WTC11 (cell line): ENCODE data around the gene ELK1. TPM values are rescaled to one million over a fixed set of nuclear protein-coding genes. Genes with fewer than 3 reads are reported as not detected.

ENCODE experiments used
- ATAC-seq: fragments of 200-7000 bp; cut with Tn5 transposase; 2 replicates; pipeline ENCODE4 v1.10.0; 2021; ENCODE audit warnings: mild to moderate bottlenecking, moderate library complexity
- CTCF ChIA-PET: fragments of 300-600 bp; sonication (Branson Sonifier 250); formaldehyde crosslinking; loops from one replicate; lab custom pipeline; 2021; ENCODE audit warnings: antibody characterized with exemption; lab: Charles Lee
- POLR2A ChIA-PET: fragments of 350-600 bp; sonication (Branson Sonifier 250); formaldehyde crosslinking; loops from one replicate; lab custom pipeline; 2021; ENCODE audit warnings: antibody characterized with exemption; lab: Charles Lee
- DNase-seq: peaks from one replicate; pipeline ENCODE4 v3.0.0; 2021; ENCODE audit warnings: low spot score
- H3K27ac Mint-ChIP-seq: 2 replicates; pipeline ENCODE4 v1.8.0; 2021; ENCODE audit warnings: mixed read lengths
- H3K27me3 Mint-ChIP-seq: 2 replicates; pipeline ENCODE4 v1.8.0; 2021; ENCODE audit warnings: low read depth, mild to moderate bottlenecking, moderate library complexity, mixed read lengths
- H3K36me3 Mint-ChIP-seq: 2 replicates; pipeline ENCODE4 v1.8.0; 2021; ENCODE audit warnings: mixed read lengths
- H3K4me1 Mint-ChIP-seq: 2 replicates; pipeline ENCODE4 v1.8.0; 2022; ENCODE audit warnings: mixed read lengths
- H3K4me3 Mint-ChIP-seq: 2 replicates; pipeline ENCODE4 v1.8.0; 2021; ENCODE audit warnings: mild to moderate bottlenecking, moderate library complexity, mixed read lengths
- H3K9me3 Mint-ChIP-seq: 2 replicates; pipeline ENCODE4 v1.8.0; 2021; ENCODE audit warnings: mixed read lengths
- FOXK1 ChIP-seq: sonication (generic); formaldehyde crosslinking; IDR thresholded peaks from 2 replicates; pipeline ENCODE4 v1.8.0; 2022; ENCODE audit warnings: mild to moderate bottlenecking, moderate library complexity, missing genetic modification reagents
- TCF7 ChIP-seq: sonication (generic); formaldehyde crosslinking; IDR thresholded peaks from 2 replicates; pipeline ENCODE4 v1.8.0; 2022; ENCODE audit warnings: mild to moderate bottlenecking, low read depth, missing genetic modification reagents, moderate library complexity
- ZNF232 ChIP-seq: sonication (generic); formaldehyde crosslinking; IDR thresholded peaks from 2 replicates; pipeline ENCODE4 v1.8.0; 2022; ENCODE audit warnings: mild to moderate bottlenecking, missing genetic modification reagents
- ZNF396 ChIP-seq: fragments of 250-450 bp; sonication (Bioruptor Pico); IDR thresholded peaks from 2 replicates; pipeline ENCODE4 v1.8.0; 2021; ENCODE audit warnings: mild to moderate bottlenecking, moderate library complexity, borderline replicate concordance
- ZNF671 ChIP-seq: fragments of 250-450 bp; sonication (Bioruptor Pico); IDR thresholded peaks from 2 replicates; pipeline ENCODE4 v1.8.0; 2021; ENCODE audit warnings: mild to moderate bottlenecking
- total RNA-seq: library from RNA; stranded (reverse); gene quantifications from 3 replicates; pipeline ENCODE4 v1.2.3, GENCODE V29; 2021
- TF ChIP-seq, protein P1 (sequence below): sonication (generic); formaldehyde crosslinking; IDR thresholded peaks from 2 replicates; pipeline ENCODE4 v1.8.0; 2022; ENCODE audit warnings: mild to moderate bottlenecking, missing genetic modification reagents
- TF ChIP-seq, protein P2 (sequence below): fragments of 200-600 bp; IDR thresholded peaks from 2 replicates; pipeline ENCODE4 v1.8.0; 2022; ENCODE audit warnings: antibody characterized with exemption
- TF ChIP-seq, protein P3 (sequence below): sonication (generic); formaldehyde crosslinking; IDR thresholded peaks from 2 replicates; pipeline ENCODE4 v1.8.1; 2022; ENCODE audit warnings: missing genetic modification reagents, borderline replicate concordance
- TF ChIP-seq, protein P4 (sequence below): sonication (generic); formaldehyde crosslinking; IDR thresholded peaks from 2 replicates; pipeline ENCODE4 v1.8.1; 2023; ENCODE audit warnings: mild to moderate bottlenecking, missing genetic modification reagents, borderline replicate concordance
- TF ChIP-seq, protein P5 (sequence below): sonication (generic); formaldehyde crosslinking; IDR thresholded peaks from 2 replicates; pipeline ENCODE4 v1.8.1; 2022; ENCODE audit warnings: low read depth, missing genetic modification reagents, borderline replicate concordance
- TF ChIP-seq, protein P6 (sequence below): sonication (generic); formaldehyde crosslinking; IDR thresholded peaks from 2 replicates; pipeline ENCODE4 v1.8.0; 2023; ENCODE audit warnings: missing genetic modification reagents
- TF ChIP-seq, protein P7 (sequence below): fragments of 250-450 bp; sonication (Bioruptor Pico); IDR thresholded peaks from 2 replicates; pipeline ENCODE4 v1.9.0; 2021; ENCODE audit warnings: mild to moderate bottlenecking
- TF ChIP-seq, protein P8 (sequence below): fragments of 250-450 bp; sonication (Bioruptor Pico); conservative IDR thresholded peaks from 2 replicates; pipeline ENCODE4 v1.9.0; 2021; ENCODE audit warnings: mild to moderate bottlenecking

ELK1 gene
- total RNA-seq, 1 experiment from 2014 or later = 35.8 TPM

DNA sequence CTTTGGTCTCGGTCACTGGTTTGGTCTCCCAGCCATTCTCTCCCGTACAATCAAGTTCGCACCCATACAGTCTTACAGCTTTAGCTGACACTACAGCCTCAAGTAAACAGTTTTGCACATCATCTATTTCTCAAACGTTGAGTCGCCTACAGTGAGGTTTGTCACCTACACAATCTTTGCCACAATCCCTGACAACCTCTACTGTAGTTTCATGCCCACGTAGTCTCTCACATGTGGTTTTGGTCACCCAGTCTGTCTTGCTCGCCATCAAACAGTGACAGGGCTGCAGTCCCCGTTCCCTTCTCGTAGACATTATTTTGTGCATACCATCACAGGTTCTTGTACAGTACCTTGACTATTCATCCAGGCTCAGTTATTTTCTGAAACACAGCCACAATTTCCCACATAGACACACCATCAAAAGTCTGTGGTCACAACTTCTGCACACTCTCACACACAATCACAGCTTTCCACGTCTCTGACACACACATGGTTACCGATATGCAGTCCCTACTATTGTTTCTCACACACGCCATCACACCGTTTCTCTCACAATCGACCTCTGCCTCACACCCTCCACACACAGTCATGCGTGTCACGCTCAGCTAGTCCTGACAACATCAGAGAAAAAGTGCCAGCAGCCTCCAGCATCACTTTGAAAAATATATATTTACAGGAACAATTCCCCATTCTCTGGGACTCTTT, 15.3 kb downstream of the ELK1 start (continued):
- TF ChIP-seq, protein P1, sequence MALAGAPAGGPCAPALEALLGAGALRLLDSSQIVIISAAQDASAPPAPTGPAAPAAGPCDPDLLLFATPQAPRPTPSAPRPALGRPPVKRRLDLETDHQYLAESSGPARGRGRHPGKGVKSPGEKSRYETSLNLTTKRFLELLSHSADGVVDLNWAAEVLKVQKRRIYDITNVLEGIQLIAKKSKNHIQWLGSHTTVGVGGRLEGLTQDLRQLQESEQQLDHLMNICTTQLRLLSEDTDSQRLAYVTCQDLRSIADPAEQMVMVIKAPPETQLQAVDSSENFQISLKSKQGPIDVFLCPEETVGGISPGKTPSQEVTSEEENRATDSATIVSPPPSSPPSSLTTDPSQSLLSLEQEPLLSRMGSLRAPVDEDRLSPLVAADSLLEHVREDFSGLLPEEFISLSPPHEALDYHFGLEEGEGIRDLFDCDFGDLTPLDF = no peak
- TF ChIP-seq ZNF671 (CRISPR knock-in tag) = no peak

DNA sequence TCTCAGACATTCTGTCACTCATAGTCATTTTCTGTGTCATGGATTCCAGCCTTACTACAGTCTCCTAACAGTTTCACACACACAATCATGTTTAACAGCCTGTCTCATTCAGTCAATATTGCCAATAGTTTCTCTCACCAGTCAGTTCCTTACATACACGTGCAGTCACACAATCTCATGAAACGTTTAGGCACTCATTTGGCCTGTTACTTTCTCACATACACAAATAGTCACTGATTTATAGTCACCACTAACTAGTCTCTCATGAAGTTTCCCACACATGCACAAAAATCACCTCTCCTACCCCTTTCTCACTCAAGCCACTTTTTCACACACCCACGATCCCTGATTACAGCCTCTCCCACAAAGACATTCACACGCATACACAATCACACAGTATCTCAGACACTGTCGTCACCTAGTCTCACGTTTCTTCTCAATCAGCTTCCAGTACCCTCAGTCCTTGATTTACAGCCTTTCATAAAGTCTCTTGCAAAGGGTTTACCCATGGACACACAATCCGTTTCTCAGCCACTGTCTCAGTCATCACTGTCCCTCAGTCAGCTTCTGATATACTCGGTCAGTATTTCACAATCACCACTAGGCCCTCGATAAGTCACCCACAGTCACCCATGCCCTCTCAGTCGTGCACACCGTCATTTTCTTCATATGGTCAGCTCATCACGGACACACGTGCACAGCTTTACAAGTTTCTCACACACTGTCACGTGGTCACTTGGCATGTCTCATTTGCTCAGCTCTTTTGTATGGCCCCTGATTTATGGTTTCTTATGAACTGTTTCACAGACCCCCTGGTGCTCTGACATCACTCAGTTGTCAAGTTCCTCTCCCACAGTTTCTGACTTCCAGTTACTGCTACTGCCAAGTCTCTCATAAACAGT, 16.4 kb downstream of the ELK1 start:
- CTCF ChIA-PET = no interaction called here
- no peak for ATAC-seq
- no peak for DNase-seq
- TF ChIP-seq, protein P2, sequence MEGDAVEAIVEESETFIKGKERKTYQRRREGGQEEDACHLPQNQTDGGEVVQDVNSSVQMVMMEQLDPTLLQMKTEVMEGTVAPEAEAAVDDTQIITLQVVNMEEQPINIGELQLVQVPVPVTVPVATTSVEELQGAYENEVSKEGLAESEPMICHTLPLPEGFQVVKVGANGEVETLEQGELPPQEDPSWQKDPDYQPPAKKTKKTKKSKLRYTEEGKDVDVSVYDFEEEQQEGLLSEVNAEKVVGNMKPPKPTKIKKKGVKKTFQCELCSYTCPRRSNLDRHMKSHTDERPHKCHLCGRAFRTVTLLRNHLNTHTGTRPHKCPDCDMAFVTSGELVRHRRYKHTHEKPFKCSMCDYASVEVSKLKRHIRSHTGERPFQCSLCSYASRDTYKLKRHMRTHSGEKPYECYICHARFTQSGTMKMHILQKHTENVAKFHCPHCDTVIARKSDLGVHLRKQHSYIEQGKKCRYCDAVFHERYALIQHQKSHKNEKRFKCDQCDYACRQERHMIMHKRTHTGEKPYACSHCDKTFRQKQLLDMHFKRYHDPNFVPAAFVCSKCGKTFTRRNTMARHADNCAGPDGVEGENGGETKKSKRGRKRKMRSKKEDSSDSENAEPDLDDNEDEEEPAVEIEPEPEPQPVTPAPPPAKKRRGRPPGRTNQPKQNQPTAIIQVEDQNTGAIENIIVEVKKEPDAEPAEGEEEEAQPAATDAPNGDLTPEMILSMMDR = no peak
- TF ChIP-seq, protein P3, sequence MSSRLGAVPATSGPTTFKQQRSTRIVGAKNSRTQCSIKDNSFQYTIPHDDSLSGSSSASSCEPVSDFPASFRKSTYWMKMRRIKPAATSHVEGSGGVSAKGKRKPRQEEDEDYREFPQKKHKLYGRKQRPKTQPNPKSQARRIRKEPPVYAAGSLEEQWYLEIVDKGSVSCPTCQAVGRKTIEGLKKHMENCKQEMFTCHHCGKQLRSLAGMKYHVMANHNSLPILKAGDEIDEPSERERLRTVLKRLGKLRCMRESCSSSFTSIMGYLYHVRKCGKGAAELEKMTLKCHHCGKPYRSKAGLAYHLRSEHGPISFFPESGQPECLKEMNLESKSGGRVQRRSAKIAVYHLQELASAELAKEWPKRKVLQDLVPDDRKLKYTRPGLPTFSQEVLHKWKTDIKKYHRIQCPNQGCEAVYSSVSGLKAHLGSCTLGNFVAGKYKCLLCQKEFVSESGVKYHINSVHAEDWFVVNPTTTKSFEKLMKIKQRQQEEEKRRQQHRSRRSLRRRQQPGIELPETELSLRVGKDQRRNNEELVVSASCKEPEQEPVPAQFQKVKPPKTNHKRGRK = no peak
- TF ChIP-seq, protein P4, sequence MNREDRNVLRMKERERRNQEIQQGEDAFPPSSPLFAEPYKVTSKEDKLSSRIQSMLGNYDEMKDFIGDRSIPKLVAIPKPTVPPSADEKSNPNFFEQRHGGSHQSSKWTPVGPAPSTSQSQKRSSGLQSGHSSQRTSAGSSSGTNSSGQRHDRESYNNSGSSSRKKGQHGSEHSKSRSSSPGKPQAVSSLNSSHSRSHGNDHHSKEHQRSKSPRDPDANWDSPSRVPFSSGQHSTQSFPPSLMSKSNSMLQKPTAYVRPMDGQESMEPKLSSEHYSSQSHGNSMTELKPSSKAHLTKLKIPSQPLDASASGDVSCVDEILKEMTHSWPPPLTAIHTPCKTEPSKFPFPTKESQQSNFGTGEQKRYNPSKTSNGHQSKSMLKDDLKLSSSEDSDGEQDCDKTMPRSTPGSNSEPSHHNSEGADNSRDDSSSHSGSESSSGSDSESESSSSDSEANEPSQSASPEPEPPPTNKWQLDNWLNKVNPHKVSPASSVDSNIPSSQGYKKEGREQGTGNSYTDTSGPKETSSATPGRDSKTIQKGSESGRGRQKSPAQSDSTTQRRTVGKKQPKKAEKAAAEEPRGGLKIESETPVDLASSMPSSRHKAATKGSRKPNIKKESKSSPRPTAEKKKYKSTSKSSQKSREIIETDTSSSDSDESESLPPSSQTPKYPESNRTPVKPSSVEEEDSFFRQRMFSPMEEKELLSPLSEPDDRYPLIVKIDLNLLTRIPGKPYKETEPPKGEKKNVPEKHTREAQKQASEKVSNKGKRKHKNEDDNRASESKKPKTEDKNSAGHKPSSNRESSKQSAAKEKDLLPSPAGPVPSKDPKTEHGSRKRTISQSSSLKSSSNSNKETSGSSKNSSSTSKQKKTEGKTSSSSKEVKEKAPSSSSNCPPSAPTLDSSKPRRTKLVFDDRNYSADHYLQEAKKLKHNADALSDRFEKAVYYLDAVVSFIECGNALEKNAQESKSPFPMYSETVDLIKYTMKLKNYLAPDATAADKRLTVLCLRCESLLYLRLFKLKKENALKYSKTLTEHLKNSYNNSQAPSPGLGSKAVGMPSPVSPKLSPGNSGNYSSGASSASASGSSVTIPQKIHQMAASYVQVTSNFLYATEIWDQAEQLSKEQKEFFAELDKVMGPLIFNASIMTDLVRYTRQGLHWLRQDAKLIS (CRISPR knock-in tag) = no peak
- TF ChIP-seq, protein P5, sequence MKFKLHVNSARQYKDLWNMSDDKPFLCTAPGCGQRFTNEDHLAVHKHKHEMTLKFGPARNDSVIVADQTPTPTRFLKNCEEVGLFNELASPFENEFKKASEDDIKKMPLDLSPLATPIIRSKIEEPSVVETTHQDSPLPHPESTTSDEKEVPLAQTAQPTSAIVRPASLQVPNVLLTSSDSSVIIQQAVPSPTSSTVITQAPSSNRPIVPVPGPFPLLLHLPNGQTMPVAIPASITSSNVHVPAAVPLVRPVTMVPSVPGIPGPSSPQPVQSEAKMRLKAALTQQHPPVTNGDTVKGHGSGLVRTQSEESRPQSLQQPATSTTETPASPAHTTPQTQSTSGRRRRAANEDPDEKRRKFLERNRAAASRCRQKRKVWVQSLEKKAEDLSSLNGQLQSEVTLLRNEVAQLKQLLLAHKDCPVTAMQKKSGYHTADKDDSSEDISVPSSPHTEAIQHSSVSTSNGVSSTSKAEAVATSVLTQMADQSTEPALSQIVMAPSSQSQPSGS (CRISPR knock-in tag) = no peak
- no peak for TF ChIP-seq ZNF232 (CRISPR knock-in tag)
- TF ChIP-seq ZNF396 (CRISPR knock-in tag) = no peak
- TF ChIP-seq, protein P6, sequence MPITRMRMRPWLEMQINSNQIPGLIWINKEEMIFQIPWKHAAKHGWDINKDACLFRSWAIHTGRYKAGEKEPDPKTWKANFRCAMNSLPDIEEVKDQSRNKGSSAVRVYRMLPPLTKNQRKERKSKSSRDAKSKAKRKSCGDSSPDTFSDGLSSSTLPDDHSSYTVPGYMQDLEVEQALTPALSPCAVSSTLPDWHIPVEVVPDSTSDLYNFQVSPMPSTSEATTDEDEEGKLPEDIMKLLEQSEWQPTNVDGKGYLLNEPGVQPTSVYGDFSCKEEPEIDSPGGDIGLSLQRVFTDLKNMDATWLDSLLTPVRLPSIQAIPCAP (CRISPR knock-in tag) = no peak
- TF ChIP-seq FOXK1 (CRISPR knock-in tag) = no peak
- no peak for TF ChIP-seq TCF7 (CRISPR knock-in tag)
- TF ChIP-seq, protein P7, sequence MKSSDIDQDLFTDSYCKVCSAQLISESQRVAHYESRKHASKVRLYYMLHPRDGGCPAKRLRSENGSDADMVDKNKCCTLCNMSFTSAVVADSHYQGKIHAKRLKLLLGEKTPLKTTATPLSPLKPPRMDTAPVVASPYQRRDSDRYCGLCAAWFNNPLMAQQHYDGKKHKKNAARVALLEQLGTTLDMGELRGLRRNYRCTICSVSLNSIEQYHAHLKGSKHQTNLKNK (CRISPR knock-in tag) = no peak
- TF ChIP-seq, protein P8, sequence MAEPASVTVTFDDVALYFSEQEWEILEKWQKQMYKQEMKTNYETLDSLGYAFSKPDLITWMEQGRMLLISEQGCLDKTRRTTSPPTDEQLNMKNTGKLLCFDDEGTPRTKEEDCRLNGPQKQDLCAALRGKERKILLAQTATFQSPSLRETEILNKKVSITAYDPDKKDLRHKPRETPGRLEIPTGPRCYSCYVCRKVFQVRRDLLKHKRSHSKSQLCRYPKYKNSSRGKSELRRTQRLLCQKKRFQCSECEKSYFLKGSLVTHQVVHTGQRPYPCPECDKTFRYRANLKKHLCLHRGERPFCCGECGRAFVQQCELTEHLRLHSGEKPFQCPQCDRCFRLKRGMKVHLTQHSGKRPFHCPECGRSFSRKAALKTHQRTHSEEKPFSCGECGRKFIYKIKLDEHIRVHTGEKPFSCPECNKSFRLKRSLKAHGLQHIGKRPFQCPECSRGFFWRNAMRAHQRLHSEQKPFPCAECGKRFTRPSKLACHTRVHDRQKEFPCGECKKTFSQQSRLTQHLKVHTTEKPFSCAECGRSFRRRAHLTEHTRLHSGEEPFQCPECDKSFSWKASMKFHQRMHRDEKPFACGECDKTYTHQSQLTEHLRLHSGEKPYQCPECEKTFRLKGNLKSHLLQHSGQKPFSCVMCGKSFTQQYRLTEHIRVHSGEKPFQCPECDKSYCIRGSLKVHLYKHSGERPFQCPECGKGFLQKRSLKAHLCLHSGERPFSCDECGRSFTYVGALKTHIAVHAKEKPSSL = no peak
- TF ChIP-seq, all 79 proteins: peak for 0
- H3K27ac Mint-ChIP-seq = no peak overlapping the region
- POLR2A ChIA-PET = no interaction called here
- no peaks in the 10 kb centered on the region for H3K9me3 Mint-ChIP-seq
- H3K27me3 Mint-ChIP-seq = no peaks in the 10 kb centered on the region; the same call in 1 of the 2 replicates
- peaks cover 11% of the 10 kb centered on the region for H3K4me1 Mint-ChIP-seq
- H3K36me3 Mint-ChIP-seq = peaks cover 15% of the 10 kb centered on the region
- no peak overlapping the region for H3K4me3 Mint-ChIP-seq
